Measurements from ENCODE around the gene ALKBH7. TPM values are rescaled to one million over a fixed set of nuclear protein-coding genes. Genes with fewer than 3 reads are reported as not detected.
"Not testable (repeated sequence)": the region's sequence is repeated elsewhere in the genome, so short reads cannot be mapped to it uniquely, and the experiment has no call there.

ALKBH7 gene, protein sequence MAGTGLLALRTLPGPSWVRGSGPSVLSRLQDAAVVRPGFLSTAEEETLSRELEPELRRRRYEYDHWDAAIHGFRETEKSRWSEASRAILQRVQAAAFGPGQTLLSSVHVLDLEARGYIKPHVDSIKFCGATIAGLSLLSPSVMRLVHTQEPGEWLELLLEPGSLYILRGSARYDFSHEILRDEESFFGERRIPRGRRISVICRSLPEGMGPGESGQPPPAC
- total RNA-seq, result 24.1 and 67.2 TPM in 2 replicates

DNA sequence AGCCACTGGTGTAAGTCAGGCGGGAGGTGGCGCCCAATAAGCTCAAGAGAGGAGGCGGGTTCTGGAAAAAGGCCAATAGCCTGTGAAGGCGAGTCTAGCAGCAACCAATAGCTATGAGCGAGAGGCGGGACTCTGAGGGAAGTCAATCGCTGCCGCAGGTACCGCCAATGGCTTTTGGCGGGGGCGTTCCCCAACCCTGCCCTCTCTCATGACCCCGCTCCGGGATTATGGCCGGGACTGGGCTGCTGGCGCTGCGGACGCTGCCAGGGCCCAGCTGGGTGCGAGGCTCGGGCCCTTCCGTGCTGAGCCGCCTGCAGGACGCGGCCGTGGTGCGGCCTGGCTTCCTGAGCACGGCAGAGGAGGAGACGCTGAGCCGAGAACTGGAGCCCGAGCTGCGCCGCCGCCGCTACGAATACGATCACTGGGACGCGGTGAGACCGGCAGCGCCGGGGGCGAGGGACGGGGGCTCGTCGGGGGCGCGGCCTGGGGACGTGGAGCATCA is at the start of gene ALKBH7:
Gene ALKBH7 (plus strand): TSS at position 201 of the 502 bp plus-strand sequence. CDS start 27 bp downstream, at position 228.
- peak; percentile 99 for DNase-seq (ENCODE audit: low read depth)

DNA sequence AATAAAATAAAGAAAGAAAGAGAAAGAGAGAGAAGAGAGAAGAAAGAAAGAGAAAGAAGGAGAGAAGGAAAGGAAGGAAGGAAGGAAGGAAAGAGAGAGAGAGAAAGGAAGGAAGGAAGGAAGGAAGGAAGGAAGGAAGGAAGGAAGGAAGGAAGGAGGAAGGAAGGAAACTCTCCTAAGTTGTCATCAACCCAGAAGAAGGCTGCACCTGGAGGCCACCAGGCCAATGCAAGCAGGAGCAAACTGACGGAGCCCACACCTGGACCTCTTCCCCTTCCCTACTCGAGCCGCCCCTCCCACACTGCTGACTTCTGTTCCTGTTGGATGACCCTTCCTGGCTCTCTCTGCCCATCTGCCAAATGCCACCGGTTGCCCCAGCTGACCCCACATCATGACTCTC is 47.8 kb upstream of the ALKBH7 start:
- DNase-seq (ENCODE audit: low read depth), result no peak

DNA sequence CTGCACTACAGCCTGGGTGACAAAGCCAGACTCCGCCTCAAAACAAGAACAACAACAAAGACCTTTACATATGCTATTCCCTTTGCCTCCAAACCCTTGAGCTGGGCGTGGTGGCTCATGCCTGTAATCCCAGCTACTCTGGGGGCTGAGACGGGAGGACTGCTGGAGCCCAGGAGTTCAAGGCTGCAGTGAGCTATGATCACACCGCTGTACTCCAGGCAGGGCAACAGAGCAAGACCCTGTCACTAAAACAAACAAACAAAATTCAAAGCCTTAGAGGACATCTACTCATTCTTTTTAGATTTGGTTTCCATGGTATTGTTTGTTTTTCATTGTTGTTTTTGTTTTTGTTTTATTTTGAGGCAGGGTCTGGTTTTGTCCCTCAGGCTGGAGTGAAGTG is 47.0 kb upstream of the ALKBH7 start:
- no peak for DNase-seq (ENCODE audit: low read depth)

DNA sequence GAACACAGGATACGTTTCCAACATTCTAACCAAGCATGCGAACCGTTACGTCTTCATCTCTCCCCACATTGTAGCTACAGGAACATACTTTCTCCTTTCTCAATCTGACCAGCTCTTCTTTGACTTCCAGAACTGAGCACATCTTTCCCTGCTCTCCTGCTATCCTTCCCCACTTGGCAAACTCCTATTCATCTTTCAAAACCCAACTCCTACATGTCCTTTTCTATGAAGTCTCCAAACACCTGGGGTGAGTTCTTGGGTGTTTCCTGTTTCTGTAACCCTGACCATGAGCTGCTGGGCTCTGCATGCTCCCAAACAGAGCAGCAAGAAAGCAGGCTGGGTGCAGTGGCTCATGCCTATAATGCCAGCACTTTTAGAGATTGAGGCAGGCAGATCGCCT is 45.8 kb upstream of the ALKBH7 start:
- no peak for DNase-seq (ENCODE audit: low read depth)

DNA sequence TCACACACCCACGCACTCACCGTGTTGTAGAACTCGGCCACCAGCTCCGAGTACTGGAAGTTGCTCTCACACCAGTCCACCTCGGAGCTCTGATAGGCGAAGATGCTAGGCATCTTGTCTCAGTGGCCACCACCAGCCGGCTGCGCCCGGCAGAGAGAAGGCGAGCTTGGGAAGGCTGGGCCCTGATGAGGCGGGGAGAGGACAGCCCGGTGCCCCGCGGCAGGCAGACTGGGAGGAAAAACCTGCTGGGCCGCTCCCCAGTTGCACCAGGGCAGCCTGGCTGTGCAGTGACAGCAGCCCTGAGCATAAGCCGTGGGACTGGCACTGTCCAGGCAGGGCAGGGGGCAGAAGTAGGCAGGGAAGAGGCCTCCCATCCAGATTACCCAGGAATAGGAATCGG is 39.2 kb upstream of the ALKBH7 start, which contains the start of gene ACER1:
Gene ACER1 (minus strand): TSS at position 174 of the 400 bp plus-strand sequence. CDS start 61 bp downstream, at position 113.
- no peak for DNase-seq (ENCODE audit: low read depth)

DNA sequence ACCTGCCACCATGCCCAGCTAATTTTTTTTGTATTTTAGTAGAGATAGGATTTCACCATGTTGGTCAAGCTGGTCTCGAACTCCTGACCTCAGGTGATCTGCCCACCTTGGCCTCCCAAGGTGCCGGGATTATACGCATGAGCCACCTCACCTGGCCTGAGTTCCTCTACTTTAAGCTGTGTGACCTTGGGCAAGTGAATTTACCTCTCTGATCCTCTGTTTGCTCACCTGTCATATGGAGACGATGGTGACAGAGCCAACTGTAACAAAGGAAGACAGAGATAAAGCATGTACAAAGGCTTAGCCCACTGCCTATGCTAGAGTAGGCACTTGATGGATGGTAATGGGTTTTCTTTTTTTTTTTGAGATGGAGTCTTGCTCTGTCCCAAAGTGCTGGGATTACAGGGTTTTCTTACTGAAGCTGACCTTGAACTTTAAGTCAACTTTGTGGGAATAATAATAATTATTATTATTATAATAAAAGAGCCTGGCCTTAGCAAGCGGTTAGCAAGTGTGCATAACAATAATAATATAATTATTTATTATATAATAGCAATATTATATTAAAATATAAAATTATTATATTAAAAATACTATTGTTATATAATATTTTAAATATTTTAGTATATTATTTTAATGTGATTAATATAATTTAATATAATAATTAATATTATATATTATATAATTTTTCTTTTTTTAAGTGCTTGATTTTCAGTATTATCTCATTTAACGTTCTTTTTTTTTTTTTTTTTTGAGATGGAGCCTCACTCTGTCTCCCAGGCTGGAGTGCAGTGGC is 37.9 kb upstream of the ALKBH7 start:
- no peak for DNase-seq (ENCODE audit: low read depth)

DNA sequence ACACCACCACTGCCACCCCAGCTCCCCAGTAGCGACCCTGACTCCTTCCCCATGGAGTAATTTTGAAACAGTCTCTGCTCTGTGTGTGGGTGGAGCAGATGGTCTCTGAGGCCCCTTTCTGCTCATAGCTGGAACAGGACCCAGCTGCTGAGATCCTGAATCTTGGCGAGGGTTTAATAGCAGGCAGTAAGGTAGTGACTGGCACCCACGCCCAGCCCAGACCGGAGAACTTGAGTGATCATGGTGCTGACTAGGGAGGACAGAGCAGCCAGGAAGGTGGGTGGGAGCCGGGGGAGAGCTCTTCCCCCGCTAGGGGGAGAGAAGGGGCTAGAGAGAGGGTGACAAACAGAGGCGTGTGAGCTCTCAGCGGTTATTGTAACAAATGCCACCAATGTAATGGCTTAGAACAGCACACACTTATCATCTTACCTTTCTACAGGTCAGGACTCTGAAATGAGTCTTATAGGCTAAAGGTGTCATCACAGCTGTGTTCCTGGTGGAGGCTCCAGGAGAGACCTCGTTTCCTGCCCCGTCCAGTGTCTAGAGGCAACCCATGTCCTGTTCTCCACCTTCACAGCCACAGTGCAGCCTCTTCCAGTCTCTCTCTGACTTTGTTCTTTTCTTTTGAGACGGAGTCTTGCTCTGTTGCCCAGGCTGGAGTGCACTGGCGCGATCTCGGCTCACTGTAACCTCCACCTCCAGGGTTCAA is 31.9 kb upstream of the ALKBH7 start:
- DNase-seq (ENCODE audit: low read depth), result no peak

DNA sequence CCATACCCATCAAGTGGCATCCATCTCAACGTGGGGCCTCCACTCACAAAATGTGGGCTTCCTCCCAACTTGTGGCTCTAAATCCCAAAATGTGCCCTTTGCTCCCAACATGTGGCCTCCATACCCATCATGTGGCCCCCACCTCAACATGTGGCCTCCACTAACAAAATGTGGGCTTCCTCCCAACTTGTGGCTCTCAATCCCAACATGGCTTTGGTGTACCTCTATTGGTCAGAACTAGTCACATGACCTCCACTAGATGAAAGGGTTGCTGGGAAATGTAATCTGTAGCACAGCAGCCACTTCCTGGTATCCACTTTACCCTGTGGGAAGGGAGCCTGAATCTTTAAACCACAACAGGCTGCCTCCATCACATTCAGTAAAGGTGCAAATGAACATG is 29.1 kb upstream of the ALKBH7 start:
- no peak for DNase-seq (ENCODE audit: low read depth)

DNA sequence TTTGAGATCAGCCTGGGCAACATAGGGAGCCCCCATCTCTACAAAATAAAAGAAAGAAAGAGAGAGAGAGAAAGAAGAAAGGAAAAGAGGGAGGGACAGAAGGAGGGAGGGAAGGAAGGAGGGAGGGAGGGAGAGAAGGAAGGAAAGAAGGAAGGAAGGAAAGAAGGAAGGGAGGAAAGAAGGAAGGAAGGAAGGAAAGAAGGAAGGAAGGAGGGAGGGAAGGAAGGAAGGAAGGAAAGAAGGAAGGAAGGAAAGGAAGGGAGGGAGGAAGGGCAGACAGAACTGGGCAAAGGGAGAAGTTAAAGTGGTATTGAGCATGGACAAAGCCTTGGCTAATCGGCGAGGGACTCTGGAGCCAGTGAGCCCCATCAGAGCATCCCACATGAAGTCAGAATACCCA is 23.3 kb upstream of the ALKBH7 start:
- DNase-seq (ENCODE audit: low read depth), result not testable (repeated sequence)

DNA sequence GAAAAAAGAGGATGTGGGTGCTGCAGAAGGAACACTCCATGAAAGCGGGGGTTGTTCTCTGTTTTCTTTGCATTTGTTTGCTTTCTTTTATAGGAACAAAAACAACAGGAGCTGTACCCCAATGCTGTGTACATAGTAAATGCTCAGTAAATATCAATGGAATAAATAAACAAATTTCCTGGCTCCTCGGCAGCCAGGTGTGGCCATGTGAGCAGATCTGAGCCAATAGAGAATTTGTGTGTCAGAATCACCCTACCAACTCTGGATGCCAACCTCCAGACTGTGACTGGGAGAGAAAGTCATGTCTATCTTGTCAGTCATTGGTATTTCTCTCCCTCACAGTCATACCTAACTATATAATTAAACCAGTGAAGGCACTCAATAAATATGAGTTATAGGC is 21.9 kb upstream of the ALKBH7 start:
- no peak for DNase-seq (ENCODE audit: low read depth)

DNA sequence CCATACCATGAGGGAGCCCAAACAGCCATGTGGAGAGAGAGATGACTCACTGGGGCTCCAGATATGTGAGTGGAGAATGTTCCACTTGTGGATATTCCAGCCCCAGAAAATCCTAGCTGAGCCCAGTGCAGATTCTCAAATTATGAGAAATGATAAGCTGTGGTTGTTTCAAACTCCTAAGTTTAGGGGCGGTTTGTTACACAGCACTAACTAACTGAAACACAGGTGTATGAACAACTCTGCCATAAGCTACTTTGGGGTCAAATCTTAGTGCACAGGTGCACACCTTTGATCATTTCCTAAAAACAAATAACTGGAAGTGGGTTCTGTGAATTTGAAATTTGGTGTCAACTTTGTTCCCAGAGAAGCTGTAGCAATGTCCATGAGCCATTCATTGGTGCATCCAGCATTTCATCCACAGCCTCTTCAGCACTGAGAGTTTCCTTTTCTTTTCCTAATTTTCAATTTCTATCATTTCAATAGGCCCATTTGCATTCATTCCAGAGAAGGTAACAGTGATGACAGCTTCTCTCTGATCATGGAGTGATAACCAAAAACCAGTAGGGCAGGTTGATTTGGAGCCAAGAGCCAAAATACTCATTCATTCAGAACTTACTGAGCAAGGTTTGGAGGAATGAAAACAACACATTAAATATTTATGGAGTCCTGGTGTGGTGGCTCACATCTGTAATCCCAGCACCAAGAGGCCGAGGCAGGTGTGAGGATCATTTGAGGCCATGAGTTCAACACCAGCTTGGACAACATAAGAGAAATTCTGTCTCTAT is 20.0 kb upstream of the ALKBH7 start:
- DNase-seq (ENCODE audit: low read depth), result no peak

DNA sequence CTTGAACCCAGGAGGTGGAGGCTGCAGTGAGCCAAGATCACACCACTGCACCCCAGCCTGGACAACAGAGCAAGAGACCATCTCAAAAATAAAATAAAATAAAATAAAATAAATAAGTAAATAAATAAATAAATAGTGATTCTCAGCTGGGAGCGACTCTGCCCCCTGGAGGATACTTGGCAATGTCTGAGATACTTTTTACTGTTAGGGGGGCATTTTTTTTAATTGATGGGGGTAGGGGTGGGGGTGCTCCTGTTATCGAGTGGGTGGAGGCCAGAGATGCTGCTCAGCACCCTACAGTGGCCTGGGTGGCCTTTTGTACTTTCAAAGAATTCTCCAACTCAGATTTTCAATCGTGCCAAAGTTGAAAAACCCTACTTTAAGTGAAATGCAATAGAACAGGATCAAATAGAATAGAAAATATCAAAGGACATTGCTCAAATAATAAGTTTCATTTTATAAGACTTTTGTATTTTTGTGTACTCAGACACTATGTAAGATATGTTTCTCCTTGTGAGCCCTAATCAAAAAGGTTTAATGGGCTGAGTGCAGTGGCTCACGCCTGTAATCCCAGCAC is 18.4 kb upstream of the ALKBH7 start:
- no peak for DNase-seq (ENCODE audit: low read depth)

DNA sequence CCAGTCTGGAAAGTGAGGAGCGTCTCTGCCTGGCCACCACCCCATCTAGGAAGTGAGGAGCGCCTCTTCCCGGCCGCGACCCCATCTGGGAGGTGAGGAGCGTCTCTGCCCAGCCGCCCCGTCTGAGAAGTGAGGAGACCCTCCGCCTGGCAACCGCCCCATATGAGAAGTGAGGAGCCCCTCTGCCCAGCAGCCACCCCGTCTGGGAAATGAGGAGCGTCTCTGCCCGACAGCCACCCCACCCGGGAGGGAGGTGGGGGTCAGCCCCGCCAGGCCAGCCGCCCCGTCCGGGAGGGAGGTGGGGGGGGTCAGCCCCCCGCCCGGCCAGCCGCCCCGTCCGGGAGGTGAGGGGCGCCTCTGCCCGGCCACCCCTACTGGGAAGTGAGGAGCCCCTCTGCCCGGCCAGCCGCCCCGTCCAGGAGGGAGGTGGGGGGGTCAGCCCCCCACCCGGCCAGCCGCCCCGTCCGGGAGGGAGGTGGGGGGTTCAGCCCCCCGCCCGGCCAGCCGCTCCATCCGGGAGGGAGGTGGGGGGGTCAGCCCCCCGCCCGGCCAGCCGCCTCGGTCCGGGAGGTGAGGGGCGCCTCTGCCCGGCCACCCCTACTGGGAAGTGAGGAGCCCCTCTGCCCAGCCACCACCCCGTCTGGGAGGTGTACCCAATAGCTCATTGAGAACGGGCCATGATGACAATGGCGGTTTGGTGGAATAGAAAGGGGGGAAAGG is 17.1 kb upstream of the ALKBH7 start:
- not testable (repeated sequence) for DNase-seq (ENCODE audit: low read depth)

DNA sequence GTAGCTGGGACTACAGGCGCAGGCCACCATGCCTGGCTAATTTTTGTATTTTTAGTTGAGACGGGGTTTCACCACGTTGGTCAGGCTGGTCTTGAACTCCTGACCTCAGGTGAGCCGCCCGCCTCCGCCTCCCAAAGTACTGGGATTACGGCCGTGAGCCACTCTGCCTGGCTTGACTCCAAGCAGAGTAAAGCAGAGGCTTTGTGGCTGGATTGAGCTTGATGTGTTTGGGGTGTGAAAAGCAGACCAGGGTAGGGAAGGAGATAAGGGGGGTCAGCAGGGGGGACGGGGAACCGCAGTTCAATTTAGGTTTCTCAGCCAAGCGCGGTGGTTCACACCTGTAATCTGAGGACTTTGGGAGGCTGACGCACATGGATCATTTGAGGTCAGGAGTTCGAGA is 15.4 kb upstream of the ALKBH7 start:
- no peak for DNase-seq (ENCODE audit: low read depth)

DNA sequence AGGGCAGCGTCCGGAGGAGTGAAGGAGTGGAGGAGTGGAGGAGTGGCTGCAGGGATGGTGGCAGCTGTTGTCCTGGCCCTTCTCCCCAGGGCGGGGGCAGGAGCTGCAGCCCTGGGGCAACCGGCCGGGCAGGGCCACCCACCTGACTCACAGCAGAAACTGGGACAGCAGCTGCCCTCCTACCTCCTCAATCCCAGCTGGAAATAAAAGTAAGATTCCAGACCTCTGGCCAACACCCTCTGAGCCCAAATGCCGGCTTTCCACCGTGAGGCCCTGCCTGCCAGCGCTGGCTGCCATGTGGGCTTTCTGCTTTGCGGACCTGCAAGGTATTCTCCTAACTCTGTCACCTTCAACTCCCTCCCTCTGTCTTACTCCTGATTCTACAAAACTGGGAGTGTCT is 14.6 kb upstream of the ALKBH7 start:
- DNase-seq (ENCODE audit: low read depth), result no peak

DNA sequence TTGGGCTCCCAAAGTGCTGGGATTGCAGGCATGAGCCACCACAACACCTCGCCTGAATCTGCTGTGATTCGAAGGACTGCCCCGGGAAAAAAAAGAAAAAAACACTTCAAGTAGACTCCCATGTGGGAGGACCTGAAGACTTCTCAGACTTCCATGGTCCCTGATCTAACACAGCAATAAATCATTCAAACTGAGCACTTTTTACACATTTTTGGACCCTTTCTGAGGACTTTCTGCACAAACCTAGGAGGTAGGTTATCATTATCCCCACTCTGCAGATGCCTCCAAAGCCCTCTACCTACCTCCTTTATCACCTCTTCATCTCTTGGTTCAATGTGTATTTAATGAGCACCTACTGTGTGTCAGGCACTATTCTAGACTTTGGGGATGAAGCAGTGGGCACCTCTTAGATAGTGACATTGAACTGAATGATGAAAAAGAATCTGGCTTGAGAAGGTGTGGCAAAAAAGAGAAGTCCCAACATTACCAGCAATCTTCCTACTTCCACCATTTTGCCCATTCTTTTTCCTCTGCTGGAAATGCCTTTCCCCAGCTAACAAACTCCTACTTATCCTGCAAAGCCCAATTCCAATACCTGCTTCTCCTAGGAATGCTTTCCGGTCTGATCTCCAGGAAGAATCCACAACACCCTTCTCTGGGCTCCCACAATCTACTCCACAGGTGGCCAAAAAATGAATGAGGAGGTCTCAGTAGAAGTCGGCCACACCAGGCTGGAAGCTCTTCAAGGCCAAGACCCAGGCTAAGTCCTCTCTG is 12.8 kb upstream of the ALKBH7 start:
- DNase-seq (ENCODE audit: low read depth), result no peak

DNA sequence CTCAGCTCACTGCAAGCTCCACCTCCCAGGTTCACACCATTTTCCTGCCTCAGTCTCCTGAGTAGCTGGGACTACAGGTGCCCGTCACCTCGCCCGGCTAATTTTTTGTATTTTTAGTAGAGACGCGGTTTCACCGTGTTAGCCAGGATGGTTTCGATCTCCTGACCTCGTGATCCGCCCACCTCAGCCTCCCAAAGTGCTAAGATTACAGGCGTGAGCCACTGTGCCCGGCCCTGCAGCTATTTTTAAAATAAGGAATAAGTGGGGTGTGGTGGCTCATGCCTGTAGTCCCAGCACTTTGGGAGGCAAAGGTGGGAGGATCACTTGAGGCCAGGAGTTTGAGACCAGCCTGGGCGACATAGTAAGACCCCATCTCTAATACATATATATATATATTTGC is 12.1 kb upstream of the ALKBH7 start:
- DNase-seq (ENCODE audit: low read depth), result not testable (repeated sequence)

DNA sequence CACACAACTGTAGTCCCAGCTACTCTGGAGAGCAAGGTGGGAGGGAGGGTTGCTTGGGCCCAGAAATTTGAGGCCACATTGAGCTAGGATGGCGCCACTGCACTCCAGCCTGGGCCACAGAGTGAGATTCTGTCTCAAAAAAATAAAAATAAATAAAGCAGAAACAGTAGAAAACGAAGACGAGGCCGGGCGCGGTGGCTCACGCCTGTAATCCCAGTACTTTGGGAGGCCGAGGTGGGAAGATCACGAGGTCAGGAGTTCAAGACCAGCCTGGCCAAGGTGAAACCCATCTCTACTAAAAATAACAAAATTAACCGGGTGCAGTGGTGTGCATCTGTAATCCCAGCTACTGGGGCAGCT is 11.8 kb upstream of the ALKBH7 start:
- not testable (repeated sequence) for DNase-seq (ENCODE audit: low read depth)

DNA sequence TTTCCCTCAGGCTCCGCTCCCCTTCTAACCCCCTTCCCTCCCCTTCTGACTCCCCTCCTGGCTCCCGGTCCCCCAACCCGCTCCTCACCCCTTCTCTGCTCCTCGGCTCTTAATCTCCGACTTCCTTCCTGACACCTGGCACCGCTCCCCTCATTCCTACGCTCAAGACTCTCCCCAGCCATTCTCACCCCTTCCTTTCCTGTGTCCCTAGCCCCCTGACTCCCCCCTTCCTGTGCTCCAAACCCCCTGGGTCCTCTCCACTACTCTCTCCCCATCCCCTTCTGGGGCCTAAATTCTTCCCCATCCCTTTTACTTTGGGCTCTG is 10.6 kb upstream of the ALKBH7 start:
- no peak for DNase-seq (ENCODE audit: low read depth)

DNA sequence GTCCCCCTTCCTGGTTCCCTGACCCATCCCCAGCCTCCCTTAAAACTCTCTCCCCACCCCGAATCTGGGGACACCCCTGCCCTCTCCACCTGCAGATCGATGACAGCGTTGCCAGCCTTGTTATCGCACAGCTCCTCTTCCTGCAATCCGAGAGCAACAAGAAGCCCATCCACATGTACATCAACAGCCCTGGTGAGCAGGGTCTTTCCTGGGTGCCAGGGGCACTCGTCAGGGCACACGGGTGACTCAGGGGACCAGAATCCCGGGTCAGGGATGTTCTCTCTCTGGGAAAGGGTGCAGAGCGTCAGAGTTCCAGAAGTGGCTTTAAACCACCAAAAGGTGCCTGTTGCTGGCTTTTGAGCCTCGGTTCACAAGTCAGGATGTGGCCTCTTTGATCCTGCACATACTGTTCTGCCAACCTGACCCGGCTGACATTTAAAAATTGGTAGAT is 10.2 kb upstream of the ALKBH7 start:
- no peak for DNase-seq (ENCODE audit: low read depth)

Data from renal cortical epithelial cell (primary cell).